HCT116 (cell line): ENCODE data around the gene LDLRAD4. TPM values are rescaled to one million over a fixed set of nuclear protein-coding genes. Genes with fewer than 3 reads are reported as not detected.

Source experiments
- ATAC-seq: fragments of 200-7000 bp; cut with Tn5 transposase; 2 replicates; pipeline ENCODE4 v1.9.1; 2020; ENCODE audit warnings: mild to moderate bottlenecking, moderate library complexity
- BruUV-seq: library from RNA; stranded (reverse); fragments of 400-500 nt; replicated peaks from 2 replicates; lab custom pipeline; 2021; lab: Mats Ljungman, UMichigan
- CTCF ChIA-PET: fragments of 300-600 bp; sonication (Branson Sonifier 250); formaldehyde crosslinking; loops from one replicate; lab custom pipeline; 2021; ENCODE audit warnings: antibody characterized with exemption; lab: Charles Lee
- POLR2A ChIA-PET: fragments of 300-600, 350-600 bp; sonication (Branson Sonifier 250); formaldehyde crosslinking; loops from one replicate; lab custom pipeline; 2021; ENCODE audit warnings: antibody characterized with exemption; lab: Charles Lee
- RAD21 ChIA-PET, 2 experiments: fragments of 300-600 bp; sonication (Branson Sonifier 250); formaldehyde crosslinking; loops; one replicate each; lab custom pipeline; 2023; ENCODE audit warnings: low total read pairs in 2 of 2; ENCODE audit not compliant: uncharacterized antibody in 2 of 2, unreplicated experiment in 2 of 2, low non-redundant PET in 1 of 2; lab: Charles Lee
- DNase-seq: peaks from one replicate; pipeline ENCODE4 v3.0.0-alpha.2; 2010; ENCODE audit warnings: low read depth, low spot score
- H2AFZ ChIP-seq: fragments of 200-600 bp; shearing (Covaris generic), sonication (generic); 2 replicates; pipeline ENCODE4 v1.6.1; 2017; ENCODE audit warnings: low read depth, mixed run types, mixed read lengths, antibody characterized with exemption, low read length; ENCODE audit not compliant: poor library complexity, severe bottlenecking
- H3K27ac ChIP-seq: 2 replicates; pipeline ENCODE4 v1.5.1; 2012; ENCODE audit warnings: low read depth, low read length
- H3K27me3 ChIP-seq: fragments of 200-600 bp; sonication (generic); 2 replicates; pipeline ENCODE4 v1.6.1; 2016; ENCODE audit warnings: mixed run types, low read length, mixed read lengths; ENCODE audit not compliant: insufficient read depth
- H3K36me3 ChIP-seq, 2 experiments: fragments of 200-500 bp in 1 of 2; fragments of 200-600 bp in 1 of 2; sonication (Bioruptor generic) in 1 of 2; sonication (generic) in 1 of 2; 2 replicates each; pipeline versions ENCODE4 v1.5.1 to v1.6.1; 2014 to 2016; ENCODE audit warnings: low read length in 2 of 2, inconsistent platforms in 1 of 2, mixed read lengths in 1 of 2, mixed run types in 1 of 2; ENCODE audit not compliant: insufficient read depth in 2 of 2, control insufficient read depth in 1 of 2
- H3K4me1 ChIP-seq, 2 experiments: fragments of 200-600 bp in 1 of 2; sonication (generic) in 1 of 2; 2 replicates each; pipeline versions ENCODE4 v1.5.1 to v1.6.1; 2012 to 2017; ENCODE audit warnings: low read length in 2 of 2, inconsistent platforms in 1 of 2, mild to moderate bottlenecking in 1 of 2, mixed read lengths in 1 of 2, mixed run types in 1 of 2, moderate library complexity in 1 of 2; ENCODE audit not compliant: insufficient read depth in 2 of 2, control insufficient read depth in 1 of 2
- H3K4me2 ChIP-seq: fragments of 200-600 bp; sonication (generic); 2 replicates; pipeline ENCODE4 v1.6.1; 2017; ENCODE audit warnings: mixed run types, low read length, mixed read lengths
- H3K4me3 ChIP-seq, 2 experiments: fragments of 200-600 bp in 1 of 2; sonication (generic) in 1 of 2; replicated peaks in 1 of 2; 2 replicates each; pipeline ENCODE4 v1.5.1; 2011 to 2016; ENCODE audit warnings: low read length in 2 of 2, control low read depth in 1 of 2, low read depth in 1 of 2, mild to moderate bottlenecking in 1 of 2, mixed read lengths in 1 of 2, mixed run types in 1 of 2
- H3K79me2 ChIP-seq: fragments of 200-600 bp; sonication (generic); 2 replicates; pipeline ENCODE4 v1.6.1; 2017; ENCODE audit warnings: mild to moderate bottlenecking, mixed run types, low read length, moderate library complexity, mixed read lengths; ENCODE audit not compliant: insufficient read depth
- H3K9ac ChIP-seq: fragments of 200-600 bp; sonication (generic); 2 replicates; pipeline ENCODE4 v1.6.1; 2016; ENCODE audit warnings: low read length, mixed read lengths
- H3K9me2 ChIP-seq: fragments of 200-600 bp; sonication (generic), shearing (Covaris generic); 2 replicates; pipeline ENCODE4 v1.6.1; 2017; ENCODE audit warnings: mixed run types, mild to moderate bottlenecking, moderate library complexity; ENCODE audit not compliant: insufficient read depth
- H3K9me3 ChIP-seq, 2 experiments: fragments of 200-500 bp in 1 of 2; fragments of 200-600 bp in 1 of 2; sonication (Bioruptor generic) in 1 of 2; sonication (generic) in 1 of 2; 2 replicates each; pipeline ENCODE4 v1.6.1; 2014 to 2017; ENCODE audit warnings: low read length in 2 of 2, mixed read lengths in 2 of 2, inconsistent platforms in 1 of 2, low read depth in 1 of 2, mild to moderate bottlenecking in 1 of 2, mixed run types in 1 of 2, moderate library complexity in 1 of 2; ENCODE audit not compliant: control insufficient read depth in 1 of 2, insufficient read depth in 1 of 2
- H4K20me1 ChIP-seq: fragments of 200-600 bp; sonication (generic), shearing (Covaris generic); 2 replicates; pipeline ENCODE4 v1.6.1; 2017; ENCODE audit warnings: mixed run types, mild to moderate bottlenecking, moderate library complexity; ENCODE audit not compliant: insufficient read depth
- CBX3 ChIP-seq: IDR thresholded peaks from 2 replicates; pipeline ENCODE4 v1.6.1; 2012; ENCODE audit warnings: low read depth
- CEBPB ChIP-seq: IDR thresholded peaks from 2 replicates; pipeline ENCODE4 v1.6.1; 2012; ENCODE audit warnings: low read depth
- EGR1 ChIP-seq: IDR thresholded peaks from 2 replicates; pipeline ENCODE4 v1.6.1; 2012; ENCODE audit warnings: low read depth
- ELF1 ChIP-seq: IDR thresholded peaks from 2 replicates; pipeline ENCODE4 v1.6.1; 2012; ENCODE audit warnings: low read depth, borderline replicate concordance
- EZH2 ChIP-seq: fragments of 200-600 bp; sonication (generic); IDR thresholded peaks from 2 replicates; pipeline ENCODE4 v1.6.1; 2017; ENCODE audit warnings: antibody characterized with exemption, mixed run types
- EZH2phosphoT487 ChIP-seq: fragments of 200-600 bp; IDR thresholded peaks from 2 replicates; pipeline ENCODE4 v1.6.1; 2018; ENCODE audit warnings: antibody characterized with exemption, borderline replicate concordance
- FOSL1 ChIP-seq: IDR thresholded peaks from 2 replicates; pipeline ENCODE4 v1.6.1; 2012; ENCODE audit warnings: low read depth
- POLR2AphosphoS5 ChIP-seq: IDR thresholded peaks from 2 replicates; pipeline ENCODE4 v1.6.1; 2011; ENCODE audit warnings: mild to moderate bottlenecking, low read depth, low read length, moderate library complexity
- SIN3A ChIP-seq: IDR thresholded peaks from 2 replicates; pipeline ENCODE4 v1.6.1; 2012; ENCODE audit warnings: low read depth
- SRF ChIP-seq: IDR thresholded peaks from 2 replicates; pipeline ENCODE4 v1.6.1; 2012; ENCODE audit warnings: low read depth
- TCF7L2 ChIP-seq: IDR thresholded peaks from 2 replicates; pipeline ENCODE4 v1.7.0; 2011; ENCODE audit warnings: borderline replicate concordance, inconsistent platforms; ENCODE audit not compliant: insufficient read depth, insufficient read length; ENCODE audit errors: extremely low read depth
- intact Hi-C: fragments of 100-400 bp; cut with micrococcal nuclease; formaldehyde crosslinking; loops from 2 replicates; pipeline ENCODE4 v1.10.0; 2022
- total RNA-seq: library from RNA; stranded (reverse); gene quantifications from one replicate; pipeline ENCODE4 v1.2.1, GENCODE V29; 2021; ENCODE audit not compliant: unreplicated experiment
- TF ChIP-seq, protein P1 (sequence below): IDR thresholded peaks from 2 replicates; pipeline ENCODE4 v1.6.1; 2012
- TF ChIP-seq, protein P2 (sequence below): IDR thresholded peaks from 2 replicates; pipeline ENCODE4 v1.6.1; 2012; ENCODE audit warnings: low read depth

The LDLRAD4 gene
- total RNA-seq, 1 experiment from 2014 or later: 1.2 TPM

DNA sequence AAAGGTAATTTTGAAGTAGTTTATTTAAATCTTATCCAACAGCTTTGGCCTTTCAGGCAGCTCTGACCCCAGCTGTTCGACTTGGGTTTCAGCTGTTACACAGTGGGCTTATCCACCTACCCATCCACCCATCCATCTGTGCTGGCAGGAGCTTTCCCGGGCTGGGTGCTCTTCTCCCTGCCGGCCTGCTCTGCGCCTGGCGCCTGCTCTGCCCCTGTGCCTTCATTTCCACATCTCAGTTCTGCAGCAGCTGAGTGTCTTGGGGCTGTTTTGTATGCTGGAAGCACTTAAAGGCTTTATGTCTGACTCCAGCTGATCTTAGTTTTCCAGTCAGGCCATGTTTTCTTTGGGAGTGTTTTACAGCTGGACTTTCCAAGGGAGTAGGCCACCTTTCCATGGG is 24.2 kb downstream of the LDLRAD4 start:
- Histone ChIP-seq H2AFZ (no peak overlapping the region), H3K4me1 (no peaks in the 10 kb centered on the region), H3K27me3 (no peaks in the 10 kb centered on the region), H3K9me2 (no peaks in the 10 kb centered on the region), H3K9me3 (no peaks in the 10 kb centered on the region), H3K9ac (no peak overlapping the region), H3K79me2 (no peaks in the 10 kb centered on the region), H4K20me1 (no peaks in the 10 kb centered on the region), H3K4me3 (no peak overlapping the region), H3K4me2 (no peak overlapping the region), H3K36me3 (no peaks in the 10 kb centered on the region), H3K27ac (no peak overlapping the region)
- no TSS peak for BruUV-seq
- CTCF ChIA-PET: no interaction called here
- POLR2A ChIA-PET: no interaction called here
- ATAC-seq: no peak
- intact Hi-C loops: no loop called here
- DNase-seq: no peak
- RAD21 ChIA-PET: no interaction called here
- TF ChIP-seq EZH2: no peak
- no peak for TF ChIP-seq SRF
- TF ChIP-seq CBX3: no peak
- TF ChIP-seq CEBPB: no peak
- no peak for TF ChIP-seq SIN3A
- no peak for TF ChIP-seq FOSL1
- no peak for TF ChIP-seq TCF7L2
- TF ChIP-seq POLR2AphosphoS5: no peak
- no peak for TF ChIP-seq ELF1
- TF ChIP-seq, protein P1, sequence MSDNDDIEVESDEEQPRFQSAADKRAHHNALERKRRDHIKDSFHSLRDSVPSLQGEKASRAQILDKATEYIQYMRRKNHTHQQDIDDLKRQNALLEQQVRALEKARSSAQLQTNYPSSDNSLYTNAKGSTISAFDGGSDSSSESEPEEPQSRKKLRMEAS: no peak
- no peak for TF ChIP-seq EZH2phosphoT487
- TF ChIP-seq, protein P2, sequence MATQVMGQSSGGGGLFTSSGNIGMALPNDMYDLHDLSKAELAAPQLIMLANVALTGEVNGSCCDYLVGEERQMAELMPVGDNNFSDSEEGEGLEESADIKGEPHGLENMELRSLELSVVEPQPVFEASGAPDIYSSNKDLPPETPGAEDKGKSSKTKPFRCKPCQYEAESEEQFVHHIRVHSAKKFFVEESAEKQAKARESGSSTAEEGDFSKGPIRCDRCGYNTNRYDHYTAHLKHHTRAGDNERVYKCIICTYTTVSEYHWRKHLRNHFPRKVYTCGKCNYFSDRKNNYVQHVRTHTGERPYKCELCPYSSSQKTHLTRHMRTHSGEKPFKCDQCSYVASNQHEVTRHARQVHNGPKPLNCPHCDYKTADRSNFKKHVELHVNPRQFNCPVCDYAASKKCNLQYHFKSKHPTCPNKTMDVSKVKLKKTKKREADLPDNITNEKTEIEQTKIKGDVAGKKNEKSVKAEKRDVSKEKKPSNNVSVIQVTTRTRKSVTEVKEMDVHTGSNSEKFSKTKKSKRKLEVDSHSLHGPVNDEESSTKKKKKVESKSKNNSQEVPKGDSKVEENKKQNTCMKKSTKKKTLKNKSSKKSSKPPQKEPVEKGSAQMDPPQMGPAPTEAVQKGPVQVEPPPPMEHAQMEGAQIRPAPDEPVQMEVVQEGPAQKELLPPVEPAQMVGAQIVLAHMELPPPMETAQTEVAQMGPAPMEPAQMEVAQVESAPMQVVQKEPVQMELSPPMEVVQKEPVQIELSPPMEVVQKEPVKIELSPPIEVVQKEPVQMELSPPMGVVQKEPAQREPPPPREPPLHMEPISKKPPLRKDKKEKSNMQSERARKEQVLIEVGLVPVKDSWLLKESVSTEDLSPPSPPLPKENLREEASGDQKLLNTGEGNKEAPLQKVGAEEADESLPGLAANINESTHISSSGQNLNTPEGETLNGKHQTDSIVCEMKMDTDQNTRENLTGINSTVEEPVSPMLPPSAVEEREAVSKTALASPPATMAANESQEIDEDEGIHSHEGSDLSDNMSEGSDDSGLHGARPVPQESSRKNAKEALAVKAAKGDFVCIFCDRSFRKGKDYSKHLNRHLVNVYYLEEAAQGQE: no peak
- TF ChIP-seq EGR1: no peak
